Astrocyte (in vitro differentiated cells and primary cell): ENCODE results near the gene HIRIP3.

Experiments used
- EZH2 ChIP-seq: IDR thresholded peaks from 2 replicates; pipeline ENCODE4 v1.6.1; 2012; ENCODE audit warnings: mild to moderate bottlenecking, low read length, inconsistent platforms; ENCODE audit not compliant: insufficient read depth
- TF ChIP-seq, protein P1 (sequence below): IDR thresholded peaks from 2 replicates; pipeline ENCODE4 v1.5.1; 2011; ENCODE audit warnings: low read depth, mild to moderate bottlenecking, inconsistent platforms, low read length, moderate library complexity; ENCODE audit not compliant: insufficient read depth

- TF ChIP-seq, protein P1, sequence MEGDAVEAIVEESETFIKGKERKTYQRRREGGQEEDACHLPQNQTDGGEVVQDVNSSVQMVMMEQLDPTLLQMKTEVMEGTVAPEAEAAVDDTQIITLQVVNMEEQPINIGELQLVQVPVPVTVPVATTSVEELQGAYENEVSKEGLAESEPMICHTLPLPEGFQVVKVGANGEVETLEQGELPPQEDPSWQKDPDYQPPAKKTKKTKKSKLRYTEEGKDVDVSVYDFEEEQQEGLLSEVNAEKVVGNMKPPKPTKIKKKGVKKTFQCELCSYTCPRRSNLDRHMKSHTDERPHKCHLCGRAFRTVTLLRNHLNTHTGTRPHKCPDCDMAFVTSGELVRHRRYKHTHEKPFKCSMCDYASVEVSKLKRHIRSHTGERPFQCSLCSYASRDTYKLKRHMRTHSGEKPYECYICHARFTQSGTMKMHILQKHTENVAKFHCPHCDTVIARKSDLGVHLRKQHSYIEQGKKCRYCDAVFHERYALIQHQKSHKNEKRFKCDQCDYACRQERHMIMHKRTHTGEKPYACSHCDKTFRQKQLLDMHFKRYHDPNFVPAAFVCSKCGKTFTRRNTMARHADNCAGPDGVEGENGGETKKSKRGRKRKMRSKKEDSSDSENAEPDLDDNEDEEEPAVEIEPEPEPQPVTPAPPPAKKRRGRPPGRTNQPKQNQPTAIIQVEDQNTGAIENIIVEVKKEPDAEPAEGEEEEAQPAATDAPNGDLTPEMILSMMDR = no peak
- no peak for TF ChIP-seq EZH2
Observed at GRCh38 chr16:29968205-29968604, 27.2 kb downstream of the HIRIP3 start.
